ENCODE data around the gene KCNS3.

The KCNS3 gene

DNA sequence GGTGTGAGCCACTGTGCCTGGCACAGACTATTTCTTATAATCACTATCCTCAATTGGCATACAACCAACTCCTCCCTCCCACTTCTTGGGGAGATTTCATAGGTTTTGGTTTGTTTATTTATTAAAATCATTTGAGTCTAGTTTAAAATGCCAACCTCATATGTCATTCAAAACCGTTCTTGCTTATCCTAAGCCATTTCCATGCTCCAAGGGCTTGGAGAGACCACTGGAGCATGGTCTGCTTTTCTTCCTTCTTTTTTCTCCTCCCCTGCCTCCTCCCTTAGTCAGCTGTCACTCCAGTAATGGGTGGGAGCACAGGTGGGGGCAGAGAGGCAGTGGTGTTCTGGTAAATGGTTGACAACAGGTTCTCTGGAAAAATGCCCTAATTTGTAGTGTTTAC lies 20.4 kb upstream of the KCNS3 start:
- Histone ChIP-seq H4K20me1 (ENCODE audit: low read depth, low read length) (no peaks in the 10 kb centered on the region), H3K4me2 (ENCODE audit: low read depth, low read length, poor library complexity, severe bottlenecking) (no peak overlapping the region), H3K9ac (ENCODE audit: low read length) (no peak overlapping the region), H3K36me3 (ENCODE audit: low read length) (no peaks in the 10 kb centered on the region), H3K9me3 (ENCODE audit: insufficient read depth, low read length) (no peaks in the 10 kb centered on the region), H3K27me3 (ENCODE audit: low read length) (no peaks in the 10 kb centered on the region), H3K4me3 (ENCODE audit: insufficient read depth, low read length, poor library complexity, severe bottlenecking) (no peak overlapping the region), H2AFZ (ENCODE audit: low read depth, low read length, severe bottlenecking) (no peak overlapping the region), H3K79me2 (ENCODE audit: insufficient read depth, low read length) (no peaks in the 10 kb centered on the region), H3K9me2 (replicated peaks; ENCODE audit: insufficient read depth, low read length) (no peaks in the 10 kb centered on the region), H3F3A (ENCODE audit: insufficient read depth) (no peaks in the 10 kb centered on the region), H3K27ac (ENCODE audit: low read depth, low read length) (no peak overlapping the region)
- TF ChIP-seq, protein P1, sequence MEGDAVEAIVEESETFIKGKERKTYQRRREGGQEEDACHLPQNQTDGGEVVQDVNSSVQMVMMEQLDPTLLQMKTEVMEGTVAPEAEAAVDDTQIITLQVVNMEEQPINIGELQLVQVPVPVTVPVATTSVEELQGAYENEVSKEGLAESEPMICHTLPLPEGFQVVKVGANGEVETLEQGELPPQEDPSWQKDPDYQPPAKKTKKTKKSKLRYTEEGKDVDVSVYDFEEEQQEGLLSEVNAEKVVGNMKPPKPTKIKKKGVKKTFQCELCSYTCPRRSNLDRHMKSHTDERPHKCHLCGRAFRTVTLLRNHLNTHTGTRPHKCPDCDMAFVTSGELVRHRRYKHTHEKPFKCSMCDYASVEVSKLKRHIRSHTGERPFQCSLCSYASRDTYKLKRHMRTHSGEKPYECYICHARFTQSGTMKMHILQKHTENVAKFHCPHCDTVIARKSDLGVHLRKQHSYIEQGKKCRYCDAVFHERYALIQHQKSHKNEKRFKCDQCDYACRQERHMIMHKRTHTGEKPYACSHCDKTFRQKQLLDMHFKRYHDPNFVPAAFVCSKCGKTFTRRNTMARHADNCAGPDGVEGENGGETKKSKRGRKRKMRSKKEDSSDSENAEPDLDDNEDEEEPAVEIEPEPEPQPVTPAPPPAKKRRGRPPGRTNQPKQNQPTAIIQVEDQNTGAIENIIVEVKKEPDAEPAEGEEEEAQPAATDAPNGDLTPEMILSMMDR (IDR thresholded peaks at IDR 0.05; ENCODE audit: insufficient read depth, low read length, poor library complexity, severe bottlenecking): no peak
- no peak for TF ChIP-seq EZH2phosphoT487 (conservative IDR thresholded peaks at IDR 0.05; ENCODE audit: low read length)

DNA sequence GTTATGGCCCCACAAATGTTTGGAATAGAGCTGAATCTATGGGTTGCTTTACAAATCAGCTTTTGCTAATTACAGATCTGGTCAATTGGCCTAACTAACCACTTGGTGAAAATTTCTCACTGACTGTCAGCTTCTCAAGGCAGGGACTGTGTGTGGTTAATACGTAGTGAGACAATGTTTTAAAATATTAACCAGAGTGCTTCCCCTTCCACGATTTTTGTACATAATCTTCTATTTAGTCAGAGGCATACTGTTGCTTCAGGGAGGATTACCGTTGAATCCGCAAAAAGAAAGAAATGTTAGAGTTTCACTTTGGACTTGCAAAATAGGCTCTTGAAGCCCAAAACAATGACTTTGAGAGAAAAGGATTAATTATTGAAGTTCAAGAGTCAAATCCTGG lies 14.9 kb upstream of the KCNS3 start:
- no peaks in the 10 kb centered on the region for H3F3A ChIP-seq (ENCODE audit: insufficient read depth)
- H3K9me3 ChIP-seq (ENCODE audit: insufficient read depth, low read length): no peaks in the 10 kb centered on the region
- no peak overlapping the region for H3K4me3 ChIP-seq (ENCODE audit: insufficient read depth, low read length, poor library complexity, severe bottlenecking)
- no peaks in the 10 kb centered on the region for H3K9me2 ChIP-seq (replicated peaks; ENCODE audit: insufficient read depth, low read length)
- H3K27me3 ChIP-seq (ENCODE audit: low read length): no peaks in the 10 kb centered on the region
- H2AFZ ChIP-seq (ENCODE audit: low read depth, low read length, severe bottlenecking): no peak overlapping the region
- TF ChIP-seq, protein P1 (IDR thresholded peaks at IDR 0.05; ENCODE audit: insufficient read depth, low read length, poor library complexity, severe bottlenecking): no peak
- no peak for TF ChIP-seq EZH2phosphoT487 (conservative IDR thresholded peaks at IDR 0.05; ENCODE audit: low read length)
- no peaks in the 10 kb centered on the region for H4K20me1 ChIP-seq (ENCODE audit: low read depth, low read length)
- no peak overlapping the region for H3K9ac ChIP-seq (ENCODE audit: low read length)
- H3K4me2 ChIP-seq (ENCODE audit: low read depth, low read length, poor library complexity, severe bottlenecking): no peak overlapping the region
- H3K79me2 ChIP-seq (ENCODE audit: insufficient read depth, low read length): no peaks in the 10 kb centered on the region
- H3K27ac ChIP-seq (ENCODE audit: low read depth, low read length): no peak overlapping the region
- H3K36me3 ChIP-seq (ENCODE audit: low read length): no peaks in the 10 kb centered on the region

DNA sequence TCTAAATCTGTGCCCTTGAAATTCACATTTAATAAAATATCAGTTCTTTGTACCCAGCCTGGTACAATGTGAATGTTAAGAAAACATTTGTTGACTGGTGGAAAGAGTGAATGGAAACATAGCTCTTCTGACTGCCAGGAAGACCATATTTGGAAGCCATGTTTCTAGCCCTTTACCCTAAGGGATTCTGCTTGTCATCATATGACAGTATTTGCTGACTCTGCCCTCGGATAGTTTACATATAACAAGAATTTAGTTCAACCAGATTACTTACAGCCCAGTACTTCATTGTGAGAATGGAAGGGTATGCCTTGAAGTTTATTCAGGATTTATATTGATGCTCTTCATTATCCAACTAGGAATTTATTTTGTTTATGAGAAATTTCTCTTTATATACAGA lies 13.8 kb upstream of the KCNS3 start:
- no peaks in the 10 kb centered on the region for H4K20me1 ChIP-seq (ENCODE audit: low read depth, low read length)
- H3K9me3 ChIP-seq (ENCODE audit: insufficient read depth, low read length): no peaks in the 10 kb centered on the region
- no peaks in the 10 kb centered on the region for H3K36me3 ChIP-seq (ENCODE audit: low read length)
- no peak overlapping the region for H3K9ac ChIP-seq (ENCODE audit: low read length)
- no peak overlapping the region for H3K4me2 ChIP-seq (ENCODE audit: low read depth, low read length, poor library complexity, severe bottlenecking)
- no peak overlapping the region for H3K4me3 ChIP-seq (ENCODE audit: insufficient read depth, low read length, poor library complexity, severe bottlenecking)
- H3K79me2 ChIP-seq (ENCODE audit: insufficient read depth, low read length): no peaks in the 10 kb centered on the region
- no peak overlapping the region for H2AFZ ChIP-seq (ENCODE audit: low read depth, low read length, severe bottlenecking)
- H3K9me2 ChIP-seq (replicated peaks; ENCODE audit: insufficient read depth, low read length): no peaks in the 10 kb centered on the region
- no peak overlapping the region for H3K27ac ChIP-seq (ENCODE audit: low read depth, low read length)
- no peaks in the 10 kb centered on the region for H3F3A ChIP-seq (ENCODE audit: insufficient read depth)
- no peaks in the 10 kb centered on the region for H3K27me3 ChIP-seq (ENCODE audit: low read length)
- TF ChIP-seq, protein P1 (IDR thresholded peaks at IDR 0.05; ENCODE audit: insufficient read depth, low read length, poor library complexity, severe bottlenecking): no peak
- no peak for TF ChIP-seq EZH2phosphoT487 (conservative IDR thresholded peaks at IDR 0.05; ENCODE audit: low read length)

Measured in SU-DHL-6 (cell line).